Activated CD4-positive, alpha-beta memory T cell treated with anti-CD3 and anti-CD28 coated beads for 36 hours (primary cell): ENCODE data around the gene TMPRSS3. TPM values are rescaled to one million over a fixed set of nuclear protein-coding genes. Genes with fewer than 3 reads are reported as not detected.

ENCODE experiments used
- CTCF ChIA-PET: fragments of 350-600 bp; sonication (Branson Sonifier 250); formaldehyde crosslinking; loops from one replicate; lab custom pipeline; 2021; ENCODE audit warnings: antibody characterized with exemption, inconsistent platforms; lab: Charles Lee
- POLR2A ChIA-PET: fragments of 350-600 bp; sonication (Branson Sonifier 250); formaldehyde crosslinking; loops from one replicate; lab custom pipeline; 2021; ENCODE audit warnings: antibody characterized with exemption; lab: Charles Lee
- DNase-seq: peaks from one replicate; pipeline ENCODE4 v3.0.0-alpha.2; 2020
- H3K27ac Mint-ChIP-seq: one replicate; pipeline ENCODE4 v1.8.0; 2021; ENCODE audit warnings: mixed read lengths
- H3K27me3 Mint-ChIP-seq: one replicate; pipeline ENCODE4 v1.8.0; 2021; ENCODE audit warnings: mixed read lengths
- H3K36me3 Mint-ChIP-seq: one replicate; pipeline ENCODE4 v1.8.0; 2021; ENCODE audit warnings: mixed read lengths
- H3K4me1 Mint-ChIP-seq: one replicate; pipeline ENCODE4 v1.8.0; 2021; ENCODE audit warnings: low read depth, mixed read lengths
- H3K4me3 Mint-ChIP-seq: one replicate; pipeline ENCODE4 v1.8.0; 2021; ENCODE audit warnings: mild to moderate bottlenecking, mixed read lengths
- H3K9me3 Mint-ChIP-seq: one replicate; pipeline ENCODE4 v1.8.0; 2021; ENCODE audit warnings: mixed read lengths
- intact Hi-C: fragments of 100-400 bp; cut with micrococcal nuclease; formaldehyde crosslinking; loops from one replicate; pipeline ENCODE4 v1.15.1; 2023
- total RNA-seq, 2 experiments: library from RNA; stranded (reverse); gene quantifications; one replicate each; pipeline ENCODE4 v1.2.3, GENCODE V29; 2021

TMPRSS3 gene
- total RNA-seq, 2 experiments from 2014 or later, result 47.6 to 49.8 TPM

- POLR2A ChIA-PET, result no interaction called here
- no peak overlapping the region for H3K27ac Mint-ChIP-seq
These were observed 36.9 kb downstream of the TMPRSS3 start for GRCh38 chr21:42358937-42359336.

GRCh38 chr21:42358261-42358660, 37.6 kb downstream of the TMPRSS3 start:
- DNase-seq, result no peak
- Mint-ChIP-seq H3K27me3 (peaks cover 4% of the 10 kb centered on the region), H3K27ac (no peak overlapping the region), H3K36me3 (peaks cover 11% of the 10 kb centered on the region), H3K9me3 (peaks cover 29% of the 10 kb centered on the region), H3K4me1 (no peaks in the 10 kb centered on the region), H3K4me3 (no peak overlapping the region)
- intact Hi-C loops, result no loop called here
- ChIA-PET CTCF (interaction anchor here (5.6 kb wide), 1 partner anchor 24 kb away, joined by 29 read pairs; no protein-coding TSS in a partner anchor), POLR2A (no interaction called here)

More at GRCh38 chr21:42358937-42359336, 36.9 kb downstream of the TMPRSS3 start:
- Mint-ChIP-seq H3K4me3 (no peak overlapping the region), H3K27me3 (peaks cover 4% of the 10 kb centered on the region), H3K9me3 (peaks cover 25% of the 10 kb centered on the region), H3K4me1 (no peaks in the 10 kb centered on the region), H3K36me3 (peaks cover 11% of the 10 kb centered on the region)
- intact Hi-C loops, result no loop called here
- DNase-seq, result no peak
- CTCF ChIA-PET, result interaction anchor here (0.5 to 5.6 kb wide), 3 partner anchors 23 to 91 kb away, joined by 3 to 29 read pairs (median 20); no protein-coding TSS in a partner anchor

- peaks cover 11% of the 10 kb centered on the region for H3K36me3 Mint-ChIP-seq
- H3K27me3 Mint-ChIP-seq, result peaks cover 4% of the 10 kb centered on the region
- intact Hi-C loops, result no loop called here
- peaks cover 29% of the 10 kb centered on the region for H3K9me3 Mint-ChIP-seq
- H3K4me1 Mint-ChIP-seq, result no peaks in the 10 kb centered on the region
- ChIA-PET POLR2A (no interaction called here), CTCF (no interaction called here)
- DNase-seq, result no peak
- no peak overlapping the region for H3K27ac Mint-ChIP-seq
- H3K4me3 Mint-ChIP-seq, result no peak overlapping the region
These were observed 38.5 kb downstream of the TMPRSS3 start for GRCh38 chr21:42357307-42357706.

GRCh38 chr21:42356650-42357049, 39.2 kb downstream of the TMPRSS3 start:
- H3K4me3 Mint-ChIP-seq, result no peak overlapping the region
- H3K36me3 Mint-ChIP-seq, result peaks cover 11% of the 10 kb centered on the region
- ChIA-PET CTCF (interaction anchor here (1.2 kb wide), 1 partner anchor 110 kb away, joined by 3 read pairs; no protein-coding TSS in a partner anchor), POLR2A (no interaction called here)
- intact Hi-C loops, result no loop called here
- no peaks in the 10 kb centered on the region for H3K4me1 Mint-ChIP-seq
- H3K27me3 Mint-ChIP-seq, result peaks cover 2% of the 10 kb centered on the region
- no peak for DNase-seq
- H3K9me3 Mint-ChIP-seq, result peaks cover 29% of the 10 kb centered on the region
- no peak overlapping the region for H3K27ac Mint-ChIP-seq

GRCh38 chr21:42356046-42356445, 39.8 kb downstream of the TMPRSS3 start:
- ChIA-PET CTCF (interaction anchor here (1.2 kb wide), 1 partner anchor 111 kb away, joined by 3 read pairs; no protein-coding TSS in a partner anchor), POLR2A (interaction anchor here (0.6 kb wide), 1 partner anchor 27 kb away, joined by 3 read pairs; no protein-coding TSS in a partner anchor)
- H3K27me3 Mint-ChIP-seq, result peaks cover 2% of the 10 kb centered on the region
- H3K9me3 Mint-ChIP-seq, result peaks cover 29% of the 10 kb centered on the region
- H3K4me3 Mint-ChIP-seq, result no peak overlapping the region
- H3K4me1 Mint-ChIP-seq, result no peaks in the 10 kb centered on the region
- intact Hi-C loops, result no loop called here
- peaks cover 11% of the 10 kb centered on the region for H3K36me3 Mint-ChIP-seq
- DNase-seq, result no peak
- no peak overlapping the region for H3K27ac Mint-ChIP-seq

GRCh38 chr21:42353623-42354022, 42.2 kb downstream of the TMPRSS3 start:
- Mint-ChIP-seq H3K36me3 (peaks cover 11% of the 10 kb centered on the region), H3K27me3 (peaks cover 2% of the 10 kb centered on the region), H3K27ac (no peak overlapping the region), H3K4me1 (no peaks in the 10 kb centered on the region), H3K9me3 (peaks cover 29% of the 10 kb centered on the region), H3K4me3 (no peak overlapping the region)
- POLR2A ChIA-PET, result interaction anchor here (0.7 kb wide), 1 partner anchor 344 kb away, joined by 3 read pairs; no protein-coding TSS in a partner anchor
- intact Hi-C loops, result no loop called here
- DNase-seq, result no peak
- CTCF ChIA-PET, result interaction anchor here (0.8 kb wide), 1 partner anchor 95 kb away, joined by 3 read pairs; no protein-coding TSS in a partner anchor

GRCh38 chr21:42352441-42353095, 43.3 kb downstream of the TMPRSS3 start:
- no peaks in the 10 kb centered on the region for H3K27me3 Mint-ChIP-seq
- no peak overlapping the region for H3K4me3 Mint-ChIP-seq
- intact Hi-C loops, result no loop called here
- POLR2A ChIA-PET, result no interaction called here
- H3K27ac Mint-ChIP-seq, result no peak overlapping the region
- no peaks in the 10 kb centered on the region for H3K4me1 Mint-ChIP-seq
- CTCF ChIA-PET, result no interaction called here
- peaks cover 11% of the 10 kb centered on the region for H3K36me3 Mint-ChIP-seq
- no peak for DNase-seq
- H3K9me3 Mint-ChIP-seq, result peaks cover 29% of the 10 kb centered on the region

GRCh38 chr21:42351626-42352440, 44.0 kb downstream of the TMPRSS3 start:
- ChIA-PET CTCF (no interaction called here), POLR2A (no interaction called here)
- peaks cover 27% of the 10 kb centered on the region for H3K9me3 Mint-ChIP-seq
- intact Hi-C loops, result no loop called here
- no peaks in the 10 kb centered on the region for H3K4me1 Mint-ChIP-seq
- no peak for DNase-seq
- peaks cover 11% of the 10 kb centered on the region for H3K36me3 Mint-ChIP-seq
- H3K27me3 Mint-ChIP-seq, result no peaks in the 10 kb centered on the region
- H3K27ac Mint-ChIP-seq, result no peak overlapping the region
- H3K4me3 Mint-ChIP-seq, result no peak overlapping the region

- no peak within 1 kb of the TSS for H3K4me3 Mint-ChIP-seq
- no peaks in the 10 kb centered on the region for H3K4me1 Mint-ChIP-seq
- ChIA-PET POLR2A (interaction anchor here (0.5 kb wide), 1 partner anchor 474 kb away, joined by 3 read pairs; no protein-coding TSS in a partner anchor), CTCF (no interaction called here)
- H3K9me3 Mint-ChIP-seq, result peaks cover 22% of the 10 kb centered on the region
- DNase-seq, result no peak
- H3K27me3 Mint-ChIP-seq, result no peaks in the 10 kb centered on the region
- H3K27ac Mint-ChIP-seq, result no peak within 1 kb of the TSS
- H3K36me3 Mint-ChIP-seq, result peaks cover 11% of the 10 kb centered on the region
- intact Hi-C loops, result no loop called here
These were observed 44.9 kb downstream of the TMPRSS3 start, which contains the start of gene TFF2 for GRCh38 chr21:42350927-42351426. Gene TFF2 (minus strand): TSS chr21:42350994. CDS start chr21:42350957, 37 bp downstream.

- Mint-ChIP-seq H3K36me3 (peaks cover 7% of the 10 kb centered on the region), H3K4me1 (no peaks in the 10 kb centered on the region), H3K9me3 (peaks cover 18% of the 10 kb centered on the region), H3K4me3 (no peak overlapping the region), H3K27me3 (no peaks in the 10 kb centered on the region), H3K27ac (no peak overlapping the region)
- CTCF ChIA-PET, result no interaction called here
- DNase-seq, result no peak
- intact Hi-C loops, result no loop called here
- POLR2A ChIA-PET, result no interaction called here
These were observed 45.4 kb downstream of the TMPRSS3 start for GRCh38 chr21:42350318-42350910.

- Mint-ChIP-seq H3K4me3 (no peak overlapping the region), H3K36me3 (peaks cover 4% of the 10 kb centered on the region), H3K27me3 (no peaks in the 10 kb centered on the region), H3K27ac (no peak overlapping the region), H3K4me1 (no peaks in the 10 kb centered on the region), H3K9me3 (peaks cover 12% of the 10 kb centered on the region)
- POLR2A ChIA-PET, result no interaction called here
- no peak for DNase-seq
- CTCF ChIA-PET, result interaction anchor here (1.6 kb wide), 1 partner anchor 12 kb away, joined by 9 read pairs; no protein-coding TSS in a partner anchor
- intact Hi-C loops, result no loop called here
These were observed 46.2 kb downstream of the TMPRSS3 start for GRCh38 chr21:42349420-42350317.
